A549 (cell line): ENCODE measurements around the gene PDSS2. TPM values are rescaled to one million over a fixed set of nuclear protein-coding genes. Genes with fewer than 3 reads are reported as not detected.
"Not testable (repeated sequence)": the region's sequence is repeated elsewhere in the genome, so short reads cannot be mapped to it uniquely, and the experiment has no call there.

Experiments
- ATAC-seq, 2 experiments: fragments of 200-7000 bp in 1 of 2; fragments of >200 bp in 1 of 2; cut with Nextera tagmentation in 1 of 2; cut with Tn5 transposase in 1 of 2; 3 replicates each; pipeline versions ENCODE4 v1.8.0 to v1.9.1; 2018 to 2020; ENCODE audit warnings: mild to moderate bottlenecking in 1 of 2, moderate library complexity in 1 of 2
- CTCF ChIA-PET: fragments of 300-600 bp; sonication (Branson Sonifier 250); formaldehyde crosslinking; extraction: SDS; loops from one replicate; lab custom pipeline; 2021; ENCODE audit warnings: antibody characterized with exemption, inconsistent platforms; lab: Yijun Ruan, JAX
- POLR2A ChIA-PET: fragments of 350-600 bp; formaldehyde crosslinking; extraction: SDS; loops from one replicate; lab custom pipeline; 2021; ENCODE audit warnings: antibody characterized with exemption, inconsistent platforms; lab: Yijun Ruan, JAX
- DNase-seq, 2 experiments: peaks; one replicate each; pipeline versions ENCODE4 v3.0.0 to v3.0.0-alpha.2; 2011 to 2016; ENCODE audit warnings: low read depth in 1 of 2, low spot score in 1 of 2
- FAIRE-seq: peaks from 2 replicates; lab custom pipeline; 2011; peaks lifted over from hg19 to GRCh38; lab: Jason Lieb, UNC
- H3K27ac ChIP-seq, 2 experiments: fragments of >200 bp; sonication (Bioruptor Twin); formaldehyde crosslinking; 3 replicates each; pipeline ENCODE4 v1.5.1; 2016 to 2017
- H3K4me1 ChIP-seq: fragments of >200 bp; sonication (Bioruptor Twin); formaldehyde crosslinking; 3 replicates; pipeline ENCODE4 v1.6.1; 2016
- H3K4me2 ChIP-seq: fragments of >200 bp; sonication (Bioruptor Twin); formaldehyde crosslinking; 3 replicates; pipeline ENCODE4 v1.6.1; 2016
- H3K4me3 ChIP-seq: fragments of >200 bp; sonication (Bioruptor Twin); formaldehyde crosslinking; 3 replicates; pipeline ENCODE4 v1.5.1; 2016
- H3K9me3 ChIP-seq: fragments of >200 bp; sonication (Bioruptor Twin); formaldehyde crosslinking; 3 replicates; pipeline ENCODE4 v1.6.1; 2016
- CTCF ChIP-seq: fragments of >200 bp; sonication (Bioruptor Twin); formaldehyde crosslinking; IDR thresholded peaks from 3 replicates; pipeline ENCODE4 v1.5.1; 2016
- EHMT2 ChIP-seq: fragments of 200-600 bp; sonication (generic); IDR thresholded peaks from 2 replicates; pipeline ENCODE4 v1.6.1; 2016; ENCODE audit warnings: antibody characterized with exemption, low read depth, mild to moderate bottlenecking, moderate library complexity
- FOSL2 ChIP-seq, 2 experiments: fragments of 450-650 bp in 1 of 2; fragments of >200 bp in 1 of 2; sonication (Bioruptor Twin) in 1 of 2; formaldehyde crosslinking; IDR thresholded peaks; 2 replicates each; pipeline versions ENCODE4 v1.5.0 to v1.6.1; 2016 to 2020; ENCODE audit warnings: mild to moderate bottlenecking in 1 of 2, moderate library complexity in 1 of 2
- HOXA7 ChIP-seq: fragments of 250-450 bp; sonication (Bioruptor Pico); IDR thresholded peaks from 2 replicates; pipeline ENCODE4 v1.5.0; 2020; ENCODE audit warnings: mild to moderate bottlenecking, moderate library complexity
- HOXB5 ChIP-seq: fragments of 250-450 bp; sonication (Bioruptor Pico); IDR thresholded peaks from 2 replicates; pipeline ENCODE4 v1.5.0; 2020; ENCODE audit warnings: mild to moderate bottlenecking, moderate library complexity
- JUN ChIP-seq, 2 experiments: fragments of >200 bp; sonication (Bioruptor Twin); formaldehyde crosslinking; IDR thresholded peaks; 2 replicates in 1 of 2; 3 replicates in 1 of 2; pipeline ENCODE4 v1.6.1; 2016 to 2017
- MAZ ChIP-seq: fragments of 150-350 bp; IDR thresholded peaks from 2 replicates; pipeline ENCODE4 v1.6.1; 2014; ENCODE audit warnings: antibody characterized with exemption, low read depth, low read length, borderline replicate concordance
- MYC ChIP-seq: IDR thresholded peaks from 2 replicates; pipeline ENCODE4 v1.6.1; 2012; ENCODE audit warnings: mild to moderate bottlenecking, inconsistent platforms, low read length, improper control_type of control experiment, borderline replicate concordance
- POLR2AphosphoS2 ChIP-seq: conservative IDR thresholded peaks from 2 replicates; pipeline ENCODE4 v1.6.1; 2012; ENCODE audit warnings: low read length, improper control_type of control experiment, inconsistent platforms
- RAD21 ChIP-seq, 2 experiments: fragments of >200 bp in 1 of 2; sonication (Bioruptor Twin) in 1 of 2; formaldehyde crosslinking in 1 of 2; IDR thresholded peaks in 1 of 2; conservative IDR thresholded peaks in 1 of 2; 2 replicates in 1 of 2; 3 replicates in 1 of 2; pipeline ENCODE4 v1.6.1; 2012 to 2018; ENCODE audit warnings: inconsistent platforms in 1 of 2
- RARB ChIP-seq: fragments of 250-450 bp; sonication (Bioruptor Pico); IDR thresholded peaks from 2 replicates; pipeline ENCODE4 v1.8.0; 2021; ENCODE audit warnings: mild to moderate bottlenecking, moderate library complexity
- RFX5 ChIP-seq: fragments of 450-650 bp; IDR thresholded peaks from 2 replicates; pipeline ENCODE4 v1.7.1; 2014; ENCODE audit warnings: antibody characterized with exemption, mild to moderate bottlenecking, moderate library complexity
- SMC3 ChIP-seq: fragments of >200 bp; sonication (Bioruptor Twin); formaldehyde crosslinking; IDR thresholded peaks from 3 replicates; pipeline ENCODE4 v1.6.1; 2018; ENCODE audit warnings: inconsistent platforms
- WGBS: methylation state at CpG from one replicate; pipeline ENCODE4 v1.1.6; 2017; ENCODE audit errors: missing lambda C conversion rate; 5-methylcytosine and 5-hydroxymethylcytosine counted together
- polyA plus RNA-seq, 4 experiments: library from polyadenylated mRNA; depleted of rRNA in 3 of 4; stranded (reverse); fragments of >200 nt; fragmentation: RNase III in 1 of 4; extraction: RNeasy Plus Mini Kit Qiagen cat#74134 plus additional on column Dnase treatment in 1 of 4; gene quantifications; 2 replicates in 3 of 4; 3 replicates in 1 of 4; pipeline ENCODE4 v1.2.3, GENCODE V29; 2011 to 2017
- TF ChIP-seq, protein P1 (sequence below): IDR thresholded peaks from 2 replicates; pipeline ENCODE4 v1.6.1; 2012; ENCODE audit warnings: low read depth, borderline replicate concordance
- TF ChIP-seq, protein P2 (sequence below): fragments of 450-650 bp; IDR thresholded peaks from 2 replicates; pipeline ENCODE4 v1.6.1; 2014; ENCODE audit warnings: antibody characterized with exemption

PDSS2 gene
- polyA plus RNA-seq, 2 of the 4 experiments (the other 2 are of a cell fraction), result 7.2 to 17.3 TPM

DNA sequence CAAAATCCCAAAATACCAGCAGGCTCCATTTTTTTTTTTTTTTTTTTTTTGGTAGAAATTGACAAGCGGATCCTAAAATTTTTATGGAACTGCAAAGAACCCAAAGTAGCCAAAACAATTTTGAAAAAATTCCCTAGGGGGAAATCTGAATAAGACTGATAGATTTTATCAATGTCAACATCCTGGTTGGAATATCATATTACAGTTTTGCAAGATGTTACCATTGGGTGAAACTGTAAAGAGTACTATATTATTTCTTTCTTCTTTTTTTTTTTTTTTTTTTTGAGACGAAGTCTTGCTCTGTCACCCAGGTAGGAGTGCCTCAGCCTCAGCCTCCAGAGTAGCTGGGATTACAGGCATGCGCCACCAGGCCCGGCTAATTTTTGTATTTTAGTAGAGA lies 314.7 kb downstream of the PDSS2 start (continued):
- TF ChIP-seq, protein P1, sequence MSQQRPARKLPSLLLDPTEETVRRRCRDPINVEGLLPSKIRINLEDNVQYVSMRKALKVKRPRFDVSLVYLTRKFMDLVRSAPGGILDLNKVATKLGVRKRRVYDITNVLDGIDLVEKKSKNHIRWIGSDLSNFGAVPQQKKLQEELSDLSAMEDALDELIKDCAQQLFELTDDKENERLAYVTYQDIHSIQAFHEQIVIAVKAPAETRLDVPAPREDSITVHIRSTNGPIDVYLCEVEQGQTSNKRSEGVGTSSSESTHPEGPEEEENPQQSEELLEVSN, result no peak
- TF ChIP-seq RFX5 (no peak), HOXB5 (CRISPR knock-in tag) (no peak)

DNA sequence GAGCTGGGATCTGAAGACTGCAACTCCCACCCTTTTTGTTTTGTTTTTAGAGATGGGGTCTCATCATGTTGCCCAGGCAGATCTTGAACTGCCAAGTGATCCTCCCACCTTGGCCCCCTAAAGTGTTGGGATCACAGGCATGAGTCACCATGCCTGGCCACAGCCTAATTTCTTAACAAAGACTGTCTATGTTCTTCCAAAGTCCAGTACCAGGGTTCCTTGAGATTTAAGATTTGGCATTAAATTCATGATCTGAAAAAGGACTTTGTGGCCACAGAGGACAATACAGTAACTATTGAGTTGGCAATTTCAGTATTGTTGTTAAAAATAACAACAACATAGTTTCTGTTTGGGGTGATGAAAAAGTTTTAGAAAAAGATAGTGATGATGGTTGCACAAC lies 315.4 kb downstream of the PDSS2 start:
- POLR2A ChIA-PET, result no interaction called here
- CTCF ChIA-PET, result no interaction called here
- no peak for ATAC-seq

GRCh38 chr6:107140581-107140980 lies 318.8 kb downstream of the PDSS2 start:
- no peaks in the 10 kb centered on the region for H3K9me3 ChIP-seq
- DNase-seq (no peak), ATAC-seq (no peak), FAIRE-seq (no peak)
- no peak overlapping the region for H3K27ac ChIP-seq
- 47% methylated on average over 3 of the region's 3 CpGs for WGBS
- no peak overlapping the region for H3K4me2 ChIP-seq
- POLR2A ChIA-PET, result interaction anchor here (0.7 kb wide), 1 partner anchor 54 kb away, joined by 4 read pairs; no protein-coding TSS in a partner anchor
- no peak overlapping the region for H3K4me3 ChIP-seq
- CTCF ChIA-PET, result interaction anchor here (1.3 kb wide), 1 partner anchor 14 kb away, joined by 3 read pairs; no protein-coding TSS in a partner anchor
- TF ChIP-seq MYC (no peak), MAZ (no peak), HOXA7 (no peak)
- no peaks in the 10 kb centered on the region for H3K4me1 ChIP-seq

More for the DNA sequence above, 315.4 kb downstream of the PDSS2 start:
- DNase-seq (no peak), FAIRE-seq (no peak)
- TF ChIP-seq MAZ, result no peak
- Histone ChIP-seq H3K4me1 (no peaks in the 10 kb centered on the region), H3K27ac (no peak overlapping the region), H3K4me2 (no peak overlapping the region), H3K9me3 (no peaks in the 10 kb centered on the region), H3K4me3 (no peak overlapping the region)

DNA sequence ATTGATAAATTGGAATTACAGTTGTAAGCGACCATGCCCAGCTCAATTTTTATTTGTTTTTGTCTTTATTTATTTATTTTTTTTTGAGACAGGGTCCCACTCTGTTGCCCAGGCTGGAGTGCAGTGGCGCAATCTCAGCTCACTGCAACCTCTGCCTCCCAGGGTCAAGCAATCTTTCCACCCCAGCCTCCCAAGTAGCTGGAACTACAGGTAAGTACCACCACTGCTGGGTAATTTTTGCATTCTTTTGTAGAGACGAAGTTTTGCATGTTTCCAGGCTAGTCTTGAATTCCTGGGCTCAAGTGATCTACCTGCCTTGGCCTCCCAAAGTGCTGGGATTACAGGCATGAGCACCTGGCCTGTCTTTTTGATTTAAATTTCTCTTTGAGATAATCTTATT lies 323.0 kb downstream of the PDSS2 start:
- 73% methylated on average over 3 of the region's 3 CpGs for WGBS
- CTCF ChIA-PET, ATAC-seq, H3K4me3 ChIP-seq, FAIRE-seq, H3K27ac ChIP-seq, H3K4me2 ChIP-seq, H3K9me3 ChIP-seq, POLR2A ChIA-PET, H3K4me1 ChIP-seq, DNase-seq: not testable (repeated sequence)

DNA sequence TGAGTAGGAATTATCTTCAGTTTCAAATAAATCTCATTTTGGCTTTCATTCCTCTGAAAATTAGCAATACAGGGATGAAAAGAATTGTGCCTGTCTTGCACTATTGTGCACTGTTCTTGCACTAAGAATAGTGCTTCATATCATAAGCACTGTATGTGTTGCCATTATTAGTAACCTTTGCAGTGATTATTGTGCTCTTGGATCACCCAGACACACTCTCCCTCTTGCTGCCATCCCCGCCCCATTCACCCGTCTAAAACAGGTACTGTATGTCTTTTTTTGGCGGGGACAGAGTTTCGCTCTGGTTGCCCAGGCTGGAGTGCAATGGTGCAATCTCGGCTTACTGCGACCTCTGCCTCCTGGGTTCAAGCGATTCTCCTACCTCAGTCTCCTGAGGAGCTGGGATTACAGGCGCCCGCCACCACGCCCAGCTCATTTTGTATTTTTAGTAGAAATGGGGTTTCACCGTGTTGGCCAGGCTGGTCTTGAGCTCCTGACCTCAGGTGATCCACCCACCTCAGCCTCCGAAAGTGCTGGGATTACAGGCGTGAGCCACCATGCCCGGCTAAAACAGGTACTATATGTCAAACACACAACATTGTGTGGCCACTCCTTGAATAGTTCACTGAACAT lies 324.2 kb downstream of the PDSS2 start:
- H3K4me3 ChIP-seq, POLR2A ChIA-PET, FAIRE-seq, H3K4me2 ChIP-seq, ATAC-seq, H3K27ac ChIP-seq, CTCF ChIA-PET, H3K4me1 ChIP-seq, DNase-seq, H3K9me3 ChIP-seq: not testable (repeated sequence)
- WGBS, result 89% methylated on average over 14 of the region's 14 CpGs

DNA sequence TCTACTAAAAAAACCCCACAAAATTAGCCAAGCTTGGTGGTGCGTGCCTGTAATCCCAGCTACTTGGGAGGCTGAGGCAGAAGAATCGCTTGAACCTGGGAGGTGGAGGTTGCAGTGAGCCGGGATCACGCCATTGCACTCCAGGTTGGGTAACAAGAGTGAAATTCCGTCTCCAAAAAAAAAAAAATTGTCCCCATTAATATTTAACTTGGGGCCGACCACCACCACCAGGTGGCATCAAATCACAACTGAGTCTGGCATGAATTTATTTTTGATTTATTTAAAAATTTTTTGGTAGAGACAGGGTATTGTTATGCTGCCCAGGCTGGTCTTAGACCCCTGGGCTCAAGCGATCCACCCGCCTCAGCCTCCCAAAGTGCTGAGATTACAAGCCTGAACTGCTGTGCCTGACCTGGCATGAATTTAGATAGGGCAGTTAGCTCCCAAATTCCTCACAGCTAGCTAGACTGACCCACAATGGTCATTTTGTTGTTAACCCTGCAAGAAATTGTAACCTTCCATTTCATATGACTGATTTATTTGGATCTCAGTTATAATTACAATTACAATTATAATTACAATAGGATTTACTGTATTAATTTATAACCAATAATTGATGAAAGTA lies 326.9 kb downstream of the PDSS2 start:
- WGBS, result 43% methylated on average over 8 of the region's 8 CpGs

More for the DNA sequence above, 326.9 kb downstream of the PDSS2 start:
- no peaks in the 10 kb centered on the region for H3K4me1 ChIP-seq
- CTCF ChIA-PET, result interaction anchor here (0.6 to 1.8 kb wide), 6 partner anchors 12 to 728 kb away, joined by 3 to 7 read pairs (median 3); no protein-coding TSS in a partner anchor
- no peak for ATAC-seq
- POLR2A ChIA-PET, result no interaction called here
- DNase-seq, result peak in 1 of 2 experiments; percentile 33
- H3K4me2 ChIP-seq, result no peak overlapping the region
- TF ChIP-seq MYC, result no peak
- TF ChIP-seq JUN (IDR thresholded peaks at IDR 0.05), result no peak
- TF ChIP-seq EHMT2, result no peak
- TF ChIP-seq SMC3, result peak; percentile 46; the same call in 1 of the 3 replicates
- TF ChIP-seq CTCF, result peak; percentile 45
- peak; percentile 39 to 41; a peak in 3 of 5 replicates for TF ChIP-seq RAD21 (conservative IDR thresholded peaks at IDR 0.05 in 1 of 2, IDR thresholded peaks at IDR 0.05 in 1 of 2)
- no peak for TF ChIP-seq RARB (CRISPR knock-in tag)
- TF ChIP-seq, protein P2, sequence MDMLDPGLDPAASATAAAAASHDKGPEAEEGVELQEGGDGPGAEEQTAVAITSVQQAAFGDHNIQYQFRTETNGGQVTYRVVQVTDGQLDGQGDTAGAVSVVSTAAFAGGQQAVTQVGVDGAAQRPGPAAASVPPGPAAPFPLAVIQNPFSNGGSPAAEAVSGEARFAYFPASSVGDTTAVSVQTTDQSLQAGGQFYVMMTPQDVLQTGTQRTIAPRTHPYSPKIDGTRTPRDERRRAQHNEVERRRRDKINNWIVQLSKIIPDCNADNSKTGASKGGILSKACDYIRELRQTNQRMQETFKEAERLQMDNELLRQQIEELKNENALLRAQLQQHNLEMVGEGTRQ, result no peak
- no peak for TF ChIP-seq FOSL2 (IDR thresholded peaks at IDR 0.05)
- TF ChIP-seq FOSL2 (CRISPR knock-in tag; IDR thresholded peaks at IDR 0.05), result no peak
- no peak for TF ChIP-seq POLR2AphosphoS2
- H3K9me3 ChIP-seq, result no peaks in the 10 kb centered on the region
- no peak for FAIRE-seq
- no peak overlapping the region for H3K27ac ChIP-seq
- no peak overlapping the region for H3K4me3 ChIP-seq
